DND-41 (cell line): ENCODE data around the gene TPK1.

ENCODE experiments used
- ATAC-seq: fragments of 200-7000 bp; cut with Tn5 transposase; 3 replicates; pipeline ENCODE4 v1.9.1; 2021; ENCODE audit warnings: low read depth; ENCODE audit not compliant: insufficient read depth
- DNase-seq: peaks from one replicate; pipeline ENCODE4 v3.0.0-alpha.2; 2020
- H2AFZ ChIP-seq: 2 replicates; pipeline ENCODE4 v1.6.0; 2012; ENCODE audit warnings: low read depth, low read length
- H3K27ac ChIP-seq: 2 replicates; pipeline ENCODE4 v1.5.1; 2012; ENCODE audit warnings: low read length, inconsistent platforms
- H3K27me3 ChIP-seq: fragments of 200-600 bp; sonication (generic); 2 replicates; pipeline ENCODE4 v1.6.0; 2012; ENCODE audit warnings: low read length, mild to moderate bottlenecking, inconsistent platforms; ENCODE audit not compliant: insufficient read depth, poor library complexity
- H3K36me3 ChIP-seq: 2 replicates; pipeline ENCODE4 v1.5.1; 2012; ENCODE audit warnings: low read length, inconsistent platforms; ENCODE audit not compliant: insufficient read depth
- H3K4me1 ChIP-seq: 2 replicates; pipeline ENCODE4 v1.5.1; 2012; ENCODE audit warnings: mild to moderate bottlenecking, low read length; ENCODE audit not compliant: insufficient read depth
- H3K4me2 ChIP-seq: 2 replicates; pipeline ENCODE4 v1.6.0; 2012; ENCODE audit warnings: mild to moderate bottlenecking, moderate library complexity, low read length, inconsistent platforms; ENCODE audit not compliant: insufficient read depth
- H3K4me3 ChIP-seq, 2 experiments: fragments of 200-600 bp in 1 of 2; shearing (Covaris generic) in 1 of 2; 2 replicates each; pipeline ENCODE4 v1.5.1; 2012 to 2016; ENCODE audit warnings: inconsistent platforms in 2 of 2, low read length in 2 of 2, mild to moderate bottlenecking in 2 of 2, low read depth in 1 of 2, moderate library complexity in 1 of 2
- H3K79me2 ChIP-seq: 2 replicates; pipeline ENCODE4 v1.6.0; 2012; ENCODE audit warnings: low read length, inconsistent platforms; ENCODE audit not compliant: insufficient read depth
- H3K9ac ChIP-seq: 2 replicates; pipeline ENCODE4 v1.6.0; 2012; ENCODE audit warnings: low read depth, mild to moderate bottlenecking, inconsistent platforms, low read length, moderate library complexity
- H3K9me3 ChIP-seq: 2 replicates; pipeline ENCODE4 v1.5.1; 2012; ENCODE audit warnings: low read length, moderate library complexity, mild to moderate bottlenecking, inconsistent platforms; ENCODE audit not compliant: insufficient read depth, severe bottlenecking
- H4K20me1 ChIP-seq: 2 replicates; pipeline ENCODE4 v1.6.0; 2012; ENCODE audit warnings: low read length; ENCODE audit not compliant: insufficient read depth
- CTCF ChIP-seq: IDR thresholded peaks from 2 replicates; pipeline ENCODE4 v1.5.1; 2012; ENCODE audit warnings: borderline replicate concordance, low read length, moderate library complexity, mild to moderate bottlenecking; ENCODE audit not compliant: poor library complexity, severe bottlenecking; ENCODE audit errors: extremely low read depth
- EZH2 ChIP-seq: IDR thresholded peaks from 3 replicates; pipeline ENCODE4 v1.6.1; 2012; ENCODE audit warnings: borderline replicate concordance, low read depth, mild to moderate bottlenecking, moderate library complexity, low read length, inconsistent platforms; ENCODE audit not compliant: severe bottlenecking

Gene TPK1

GRCh38 chr7:144494355-144494754, 341.5 kb downstream of the TPK1 start:
- Histone ChIP-seq H3K9me3 (no peaks in the 10 kb centered on the region), H2AFZ (no peak overlapping the region), H3K27ac (no peak overlapping the region), H3K9ac (no peak overlapping the region), H4K20me1 (no peaks in the 10 kb centered on the region), H3K4me2 (no peak overlapping the region), H3K27me3 (no peaks in the 10 kb centered on the region), H3K4me3 (no peak overlapping the region), H3K36me3 (no peaks in the 10 kb centered on the region), H3K4me1 (no peaks in the 10 kb centered on the region), H3K79me2 (no peaks in the 10 kb centered on the region)
- TF ChIP-seq EZH2 (no peak), CTCF (no peak)
- DNase-seq (no peak), ATAC-seq (no peak)

GRCh38 chr7:144489504-144489903, 346.3 kb downstream of the TPK1 start:
- Histone ChIP-seq H3K4me1 (no peaks in the 10 kb centered on the region), H3K4me3 (no peak overlapping the region), H3K27ac (no peak overlapping the region), H3K4me2 (no peak overlapping the region), H4K20me1 (no peaks in the 10 kb centered on the region), H3K9ac (no peak overlapping the region), H3K9me3 (no peaks in the 10 kb centered on the region), H3K27me3 (no peaks in the 10 kb centered on the region), H2AFZ (no peak overlapping the region), H3K79me2 (no peaks in the 10 kb centered on the region), H3K36me3 (no peaks in the 10 kb centered on the region)
- no peak for DNase-seq
- no peak for ATAC-seq
- TF ChIP-seq CTCF: no peak
- no peak for TF ChIP-seq EZH2

- ATAC-seq (no peak), DNase-seq (no peak)
- H3K4me2 ChIP-seq: no peak overlapping the region
- H3K9me3 ChIP-seq: no peaks in the 10 kb centered on the region
- no peak overlapping the region for H3K27ac ChIP-seq
- H3K36me3 ChIP-seq: no peaks in the 10 kb centered on the region
- no peaks in the 10 kb centered on the region for H3K4me1 ChIP-seq
- TF ChIP-seq CTCF (no peak), EZH2 (no peak)
- no peak overlapping the region for H3K4me3 ChIP-seq
- H3K9ac ChIP-seq: no peak overlapping the region
- H3K27me3 ChIP-seq: no peaks in the 10 kb centered on the region
- H3K79me2 ChIP-seq: no peaks in the 10 kb centered on the region
- H4K20me1 ChIP-seq: no peaks in the 10 kb centered on the region
- H2AFZ ChIP-seq: no peak overlapping the region
These were observed 346.9 kb downstream of the TPK1 start for GRCh38 chr7:144488977-144489376.

- Histone ChIP-seq H3K4me1 (no peaks in the 10 kb centered on the region), H3K9me3 (no peaks in the 10 kb centered on the region), H4K20me1 (no peaks in the 10 kb centered on the region), H3K27ac (no peak overlapping the region), H2AFZ (no peak overlapping the region), H3K4me2 (no peak overlapping the region), H3K9ac (no peak overlapping the region), H3K4me3 (no peak overlapping the region), H3K36me3 (no peaks in the 10 kb centered on the region), H3K79me2 (no peaks in the 10 kb centered on the region), H3K27me3 (no peaks in the 10 kb centered on the region)
- TF ChIP-seq CTCF (no peak), EZH2 (no peak)
- DNase-seq (no peak), ATAC-seq (no peak)
These were observed 348.0 kb downstream of the TPK1 start for GRCh38 chr7:144487901-144488300.
